ENCODE results near the gene PPHLN1. TPM values are rescaled to one million over a fixed set of nuclear protein-coding genes. Genes with fewer than 3 reads are reported as not detected.

Gene PPHLN1
- total and polyA plus RNA-seq, 7 donors, result 25.7 to 52.9 (median 28.9) TPM

GRCh38 chr12:42481368-42481767, 155.4 kb downstream of the PPHLN1 start:
- H3K27ac ChIP-seq, result no peak overlapping the region
- TF ChIP-seq, protein P1, sequence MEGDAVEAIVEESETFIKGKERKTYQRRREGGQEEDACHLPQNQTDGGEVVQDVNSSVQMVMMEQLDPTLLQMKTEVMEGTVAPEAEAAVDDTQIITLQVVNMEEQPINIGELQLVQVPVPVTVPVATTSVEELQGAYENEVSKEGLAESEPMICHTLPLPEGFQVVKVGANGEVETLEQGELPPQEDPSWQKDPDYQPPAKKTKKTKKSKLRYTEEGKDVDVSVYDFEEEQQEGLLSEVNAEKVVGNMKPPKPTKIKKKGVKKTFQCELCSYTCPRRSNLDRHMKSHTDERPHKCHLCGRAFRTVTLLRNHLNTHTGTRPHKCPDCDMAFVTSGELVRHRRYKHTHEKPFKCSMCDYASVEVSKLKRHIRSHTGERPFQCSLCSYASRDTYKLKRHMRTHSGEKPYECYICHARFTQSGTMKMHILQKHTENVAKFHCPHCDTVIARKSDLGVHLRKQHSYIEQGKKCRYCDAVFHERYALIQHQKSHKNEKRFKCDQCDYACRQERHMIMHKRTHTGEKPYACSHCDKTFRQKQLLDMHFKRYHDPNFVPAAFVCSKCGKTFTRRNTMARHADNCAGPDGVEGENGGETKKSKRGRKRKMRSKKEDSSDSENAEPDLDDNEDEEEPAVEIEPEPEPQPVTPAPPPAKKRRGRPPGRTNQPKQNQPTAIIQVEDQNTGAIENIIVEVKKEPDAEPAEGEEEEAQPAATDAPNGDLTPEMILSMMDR (IDR thresholded peaks at IDR 0.05), result no peak
- H3K36me3 ChIP-seq (ENCODE audit: insufficient read depth in 1 of 2, low read depth in 1 of 2), result no peaks in the 10 kb centered on the region
- intact Hi-C loops (cut with DNase I), result loop anchor here (5.0 kb wide), 4 partner anchors 86 to 856 kb away; no protein-coding TSS in a partner anchor
- DNase-seq (no peak), ATAC-seq (no peak)
- peaks cover 13% of the 10 kb centered on the region for H3K4me1 ChIP-seq
- 71 to 90% (median 74%) methylated on average over 1 of the region's 1 CpG for WGBS, 3 donors
- no peaks in the 10 kb centered on the region for H3K9me3 ChIP-seq
- H3K27me3 ChIP-seq (ENCODE audit: insufficient read depth in 3 of 3, low read length in 2 of 3), result peaks cover 0 to 6% (median 0%) of the 10 kb centered on the region in 3 donors
- H3K4me3 ChIP-seq, result no peak overlapping the region

GRCh38 chr12:42482041-42482747, 156.2 kb downstream of the PPHLN1 start:
- WGBS, 3 donors, result 39 to 44% (median 43%) methylated on average over 18 of the region's 18 CpGs
- Histone ChIP-seq H3K27me3 (ENCODE audit: insufficient read depth in 3 of 3, low read length in 2 of 3) (peaks cover 0 to 6% (median 0%) of the 10 kb centered on the region in 3 donors), H3K27ac (peak overlapping the region; percentile 60), H3K4me3 (peak overlapping the region; percentile 91), H3K4me1 (peaks cover 13% of the 10 kb centered on the region), H3K36me3 (ENCODE audit: insufficient read depth in 1 of 2, low read depth in 1 of 2) (no peaks in the 10 kb centered on the region), H3K9me3 (no peaks in the 10 kb centered on the region)
- ATAC-seq, result peak in 2 of 4 donors; percentile 3 to 10
- intact Hi-C loops (cut with DNase I), result loop anchor here (2.0 to 5.0 kb wide), 5 partner anchors 85 to 855 kb away; no protein-coding TSS in a partner anchor
- peak; percentile 49 to 53 for DNase-seq
- TF ChIP-seq, protein P1 (IDR thresholded peaks at IDR 0.05), result no peak

- 1% methylated on average over 66 to 83 of the region's 83 CpGs for WGBS, 3 donors
- Histone ChIP-seq H3K9me3 (no peaks in the 10 kb centered on the region), H3K4me1 (peaks cover 13% of the 10 kb centered on the region)
Observed at GRCh38 chr12:42482748-42483520, 157.0 kb downstream of the PPHLN1 start.

DNA sequence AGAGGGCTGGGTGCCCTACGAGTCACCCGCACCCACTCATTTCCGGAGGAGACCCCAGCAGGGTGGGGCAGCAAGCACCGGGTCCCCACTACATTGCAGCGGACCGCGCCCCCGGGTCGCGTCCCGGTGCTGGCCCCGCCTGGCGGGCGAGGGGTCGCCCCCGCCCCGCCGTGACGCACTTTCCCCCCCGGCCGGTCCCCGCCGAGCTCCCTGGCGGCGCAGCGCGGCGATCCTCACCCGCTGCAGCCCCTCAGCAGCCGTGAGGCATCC, 157.5 kb downstream of the PPHLN1 start:
- ATAC-seq (peak; percentile 32 to 47 (median 46)), DNase-seq (no peak)
- peaks cover 13% of the 10 kb centered on the region for H3K4me1 ChIP-seq
- intact Hi-C loops (cut with DNase I), result loop anchor here (2.0 to 5.0 kb wide), 5 partner anchors 84 to 854 kb away; no protein-coding TSS in a partner anchor
- H3K27me3 ChIP-seq (ENCODE audit: insufficient read depth in 3 of 3, low read length in 2 of 3), result peaks cover 0 to 6% (median 0%) of the 10 kb centered on the region in 3 donors
- peak overlapping the region; percentile 60 for H3K27ac ChIP-seq
- peak overlapping the region; percentile 91 for H3K4me3 ChIP-seq
- no peaks in the 10 kb centered on the region for H3K9me3 ChIP-seq
- 0 to 1% (median 0%) methylated on average over 2 to 30 of the region's 30 CpGs for WGBS, 3 donors
- H3K36me3 ChIP-seq (ENCODE audit: insufficient read depth in 1 of 2, low read depth in 1 of 2), result no peaks in the 10 kb centered on the region
- TF ChIP-seq, protein P1 (IDR thresholded peaks at IDR 0.05), result no peak

More at GRCh38 chr12:42482748-42483520, 157.0 kb downstream of the PPHLN1 start:
- DNase-seq, result peak; percentile 80 to 81
- Histone ChIP-seq H3K36me3 (ENCODE audit: insufficient read depth in 1 of 2, low read depth in 1 of 2) (no peaks in the 10 kb centered on the region), H3K27me3 (ENCODE audit: insufficient read depth in 3 of 3, low read length in 2 of 3) (peaks cover 0 to 6% (median 0%) of the 10 kb centered on the region in 3 donors), H3K4me3 (peak overlapping the region; percentile 91), H3K27ac (peak overlapping the region; percentile 60)
- TF ChIP-seq, protein P1 (IDR thresholded peaks at IDR 0.05), result peak; percentile 85
- ATAC-seq, result peak; percentile 90 to 94 (median 92)
- intact Hi-C loops (cut with DNase I), result loop anchor here (2.0 to 5.0 kb wide), 5 partner anchors 84 to 854 kb away; no protein-coding TSS in a partner anchor
